Measurements from ENCODE around the gene TMC1. TPM values are rescaled to one million over a fixed set of nuclear protein-coding genes. Genes with fewer than 3 reads are reported as not detected.
A peak's percentile ranks its signal among the peaks of the same experiment; 100 is the strongest.
"Not testable (repeated sequence)": the region's sequence is repeated elsewhere in the genome, so short reads cannot be mapped to it uniquely, and the experiment has no call there.

Gene TMC1
- not detected for total RNA-seq

GRCh38 chr9:72521416-72521815 lies at the start of gene TMC1:
Gene TMC1, plus strand, starts transcription at chr9:72521608. Its CDS starts 127,041 bp downstream, at chr9:72648649.
- not testable (repeated sequence) for ATAC-seq; DNase-seq (ENCODE audit: low spot score in 2 of 2); H3K36me3 Mint-ChIP-seq; H3K9me3 Mint-ChIP-seq
- peak within 1 kb of the TSS in 1 of 2 donors; percentile 41 for H3K27ac Mint-ChIP-seq

GRCh38 chr9:72473474-72474261 lies 47.7 kb upstream of the TMC1 start:
- peak; percentile 76 to 82 for ATAC-seq
- H3K36me3 Mint-ChIP-seq, result peaks cover 0 to 12% of the 10 kb centered on the region in 2 donors
- peaks cover 0 to 10% of the 10 kb centered on the region in 2 donors for H3K9me3 Mint-ChIP-seq
- DNase-seq (ENCODE audit: low spot score in 2 of 2), result no peak
- peak overlapping the region; percentile 35 to 92 for H3K27ac Mint-ChIP-seq

DNA sequence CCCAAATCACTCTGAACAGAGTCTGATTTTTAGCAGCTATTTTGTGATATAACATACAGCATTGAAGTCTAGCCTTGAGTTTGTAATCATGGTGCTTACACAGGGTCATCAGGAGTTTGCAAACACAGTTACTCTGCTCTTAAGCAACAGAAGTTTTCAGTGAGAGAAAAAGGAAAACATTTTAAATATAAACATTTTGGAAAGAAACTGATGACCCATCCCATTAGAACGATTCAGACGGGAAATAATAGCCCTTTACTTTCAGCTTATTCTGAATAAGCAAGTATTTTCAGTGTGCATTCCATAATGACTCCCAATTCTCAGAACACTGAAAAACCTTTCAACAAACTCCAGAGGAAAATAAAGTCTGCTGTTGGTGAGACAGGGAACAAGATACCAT lies 46.7 kb upstream of the TMC1 start:
- Mint-ChIP-seq H3K9me3 (peaks cover 0 to 10% of the 10 kb centered on the region in 2 donors), H3K36me3 (peaks cover 0 to 12% of the 10 kb centered on the region in 2 donors), H3K27ac (no peak overlapping the region)
- no peak for DNase-seq (ENCODE audit: low spot score in 2 of 2)
- no peak for ATAC-seq

DNA sequence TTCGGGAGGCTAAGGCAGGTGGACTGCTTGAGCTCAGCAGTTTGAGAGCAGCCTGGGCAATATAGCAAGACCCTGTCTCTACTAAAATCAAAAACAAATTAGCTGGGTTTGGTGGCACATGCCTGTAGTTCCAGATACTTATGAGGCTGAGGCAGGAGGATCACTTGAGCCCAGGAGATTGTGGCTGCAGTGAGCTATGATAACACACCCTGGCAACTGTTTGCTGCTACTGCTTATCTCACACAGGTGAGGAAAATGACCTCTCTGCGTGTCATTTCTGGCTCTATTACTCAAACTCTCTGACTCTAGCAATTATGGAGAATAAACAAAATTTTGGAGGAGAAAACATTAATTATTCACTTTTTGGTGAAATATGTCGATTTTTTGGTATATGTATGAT lies 45.3 kb upstream of the TMC1 start:
- DNase-seq (ENCODE audit: low spot score in 2 of 2) (no peak), ATAC-seq (no peak)
- Mint-ChIP-seq H3K27ac (no peak overlapping the region), H3K36me3 (peaks cover 0 to 12% of the 10 kb centered on the region in 2 donors), H3K9me3 (peaks cover 0 to 10% of the 10 kb centered on the region in 2 donors)

GRCh38 chr9:72476617-72477437 lies 44.6 kb upstream of the TMC1 start:
- DNase-seq (ENCODE audit: low spot score in 2 of 2) (peak in 1 of 2 donors; percentile 39), ATAC-seq (peak; percentile 87 to 92)
- H3K9me3 Mint-ChIP-seq, result peaks cover 0 to 7% of the 10 kb centered on the region in 2 donors
- H3K27ac Mint-ChIP-seq, result no peak overlapping the region
- H3K36me3 Mint-ChIP-seq, result peaks cover 0 to 9% of the 10 kb centered on the region in 2 donors

- DNase-seq (ENCODE audit: low spot score in 2 of 2) (peak in 1 of 2 donors; percentile 12), ATAC-seq (peak; percentile 36 to 63)
- peaks cover 0 to 6% of the 10 kb centered on the region in 2 donors for H3K36me3 Mint-ChIP-seq
- peak overlapping the region; percentile 55 to 82 for H3K27ac Mint-ChIP-seq
- peaks cover 0 to 4% of the 10 kb centered on the region in 2 donors for H3K9me3 Mint-ChIP-seq
Measured at GRCh38 chr9:72477930-72478518, 43.4 kb upstream of the TMC1 start.

DNA sequence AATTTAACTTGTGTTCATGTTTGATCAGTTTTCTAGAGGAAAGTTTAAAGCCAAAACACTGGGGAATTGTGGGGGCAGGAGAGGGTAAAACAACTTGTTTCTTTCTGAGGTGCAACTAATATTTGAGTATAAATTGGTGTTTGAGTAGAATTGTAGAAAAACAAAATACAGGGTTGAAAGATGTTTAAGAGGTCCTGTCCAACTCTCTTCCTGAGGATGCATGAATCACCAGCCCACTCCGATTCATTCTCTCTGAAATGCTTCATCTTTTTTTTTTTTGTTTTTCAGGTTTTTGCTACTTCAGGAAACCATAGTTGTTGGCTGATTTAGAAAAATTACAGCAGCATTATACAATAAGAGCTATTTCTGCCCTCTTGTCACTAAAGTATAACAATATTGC lies 42.4 kb upstream of the TMC1 start:
- peak overlapping the region in 1 of 2 donors; percentile 55 for H3K27ac Mint-ChIP-seq
- peaks cover 0 to 6% of the 10 kb centered on the region in 2 donors for H3K36me3 Mint-ChIP-seq
- ATAC-seq, result no peak
- H3K9me3 Mint-ChIP-seq, result peaks cover 0 to 4% of the 10 kb centered on the region in 2 donors
- no peak for DNase-seq (ENCODE audit: low spot score in 2 of 2)

- H3K9me3 Mint-ChIP-seq; H3K36me3 Mint-ChIP-seq; DNase-seq (ENCODE audit: low spot score in 2 of 2); H3K27ac Mint-ChIP-seq; ATAC-seq: not testable (repeated sequence)
Measured at GRCh38 chr9:72480261-72480660, 41.1 kb upstream of the TMC1 start.

- Mint-ChIP-seq H3K36me3 (no peaks in the 10 kb centered on the region), H3K27ac (no peak overlapping the region), H3K9me3 (no peaks in the 10 kb centered on the region)
- ATAC-seq (no peak), DNase-seq (ENCODE audit: low spot score in 2 of 2) (no peak)
Measured at GRCh38 chr9:72480921-72481320, 40.5 kb upstream of the TMC1 start.

DNA sequence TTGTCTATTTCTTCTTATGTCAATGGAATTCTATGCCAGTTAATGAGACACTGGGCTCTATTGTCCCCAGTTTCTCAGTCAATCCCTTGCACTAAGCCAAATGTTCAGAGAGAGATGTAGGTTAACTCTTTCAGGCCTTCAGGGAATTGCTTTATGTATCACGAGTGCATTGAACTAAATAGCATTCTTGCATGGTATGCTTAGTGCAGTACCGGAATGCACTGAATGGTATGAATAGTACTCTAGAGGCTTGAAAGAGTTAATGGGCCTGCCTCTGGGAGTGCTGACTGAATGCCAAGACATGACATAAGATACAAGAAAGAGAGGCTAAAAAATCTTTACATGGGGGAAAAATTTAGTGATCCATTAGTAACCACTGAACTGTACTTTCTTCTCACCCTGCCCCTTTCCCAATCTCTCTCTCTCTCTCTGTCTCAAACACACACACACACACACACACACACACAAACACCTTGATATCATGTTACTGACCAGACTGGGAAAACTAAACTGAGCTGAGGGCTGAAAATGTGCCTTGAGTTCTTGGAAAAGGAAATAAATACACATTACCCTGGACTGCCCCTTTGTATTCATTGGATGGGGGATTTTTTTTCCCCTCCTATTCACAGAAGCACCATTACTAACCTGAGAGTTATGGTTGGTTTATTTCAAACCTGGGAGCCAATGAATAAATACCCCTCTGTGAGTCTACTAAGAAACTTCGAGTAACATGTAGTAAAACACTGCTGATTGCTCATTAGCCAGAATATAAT lies 35.4 kb upstream of the TMC1 start:
- no peak for ATAC-seq

GRCh38 chr9:72486594-72486955 lies 34.8 kb upstream of the TMC1 start:
- Mint-ChIP-seq H3K36me3 (no peaks in the 10 kb centered on the region), H3K9me3 (no peaks in the 10 kb centered on the region), H3K27ac (no peak overlapping the region)
- ATAC-seq (no peak), DNase-seq (ENCODE audit: low spot score in 2 of 2) (no peak)

More for the DNA sequence above, 35.4 kb upstream of the TMC1 start:
- Mint-ChIP-seq H3K9me3 (no peaks in the 10 kb centered on the region), H3K36me3 (no peaks in the 10 kb centered on the region), H3K27ac (no peak overlapping the region)
- no peak for DNase-seq (ENCODE audit: low spot score in 2 of 2)

GRCh38 chr9:72487665-72488064 lies 33.7 kb upstream of the TMC1 start:
- not testable (repeated sequence) for ATAC-seq; DNase-seq (ENCODE audit: low spot score in 2 of 2); H3K9me3 Mint-ChIP-seq; H3K27ac Mint-ChIP-seq; H3K36me3 Mint-ChIP-seq

DNA sequence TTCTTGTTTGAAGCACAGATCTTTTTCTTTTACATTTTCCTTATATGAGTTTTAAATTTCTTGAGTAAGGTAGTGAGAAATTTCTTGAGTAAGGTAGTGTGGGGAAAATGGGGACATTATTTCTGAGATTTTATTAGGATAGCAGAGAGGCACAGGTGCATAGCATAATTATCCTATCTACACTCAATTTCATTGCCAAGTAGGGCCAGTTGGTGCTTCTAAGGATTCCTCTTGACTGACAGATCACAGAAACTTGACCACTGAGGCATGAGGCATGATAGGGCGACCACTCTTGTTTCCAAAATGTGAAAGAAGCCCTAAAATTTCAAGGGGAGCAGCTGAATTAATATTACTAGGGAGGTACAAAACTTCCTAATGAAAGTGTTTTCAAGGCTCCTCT lies 31.4 kb upstream of the TMC1 start:
- H3K27ac Mint-ChIP-seq, result no peak overlapping the region
- DNase-seq (ENCODE audit: low spot score in 2 of 2) (no peak), ATAC-seq (no peak)
- no peaks in the 10 kb centered on the region for H3K9me3 Mint-ChIP-seq
- no peaks in the 10 kb centered on the region for H3K36me3 Mint-ChIP-seq

DNA sequence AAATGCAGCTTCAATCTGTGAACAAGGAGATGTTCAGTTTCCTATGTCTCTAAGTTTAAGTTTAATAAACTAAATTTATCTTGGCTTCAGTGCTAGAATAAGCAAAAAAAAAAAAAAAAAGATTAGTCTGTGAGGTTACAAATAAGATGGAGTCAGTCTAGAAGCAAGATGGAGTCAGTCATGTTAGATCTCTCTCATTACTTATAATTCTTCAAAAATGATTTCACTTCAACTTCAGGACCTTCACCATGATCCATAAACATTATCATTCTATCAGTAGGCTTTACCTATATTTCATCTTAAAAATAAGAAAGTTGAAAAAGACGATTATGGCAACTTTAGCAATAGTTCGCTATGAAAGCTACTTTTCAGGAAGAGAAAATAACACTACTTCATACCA lies 30.2 kb upstream of the TMC1 start:
- no peak overlapping the region for H3K27ac Mint-ChIP-seq
- ATAC-seq, result no peak

GRCh38 chr9:72494051-72494450 lies 27.4 kb upstream of the TMC1 start:
- H3K36me3 Mint-ChIP-seq, result no peaks in the 10 kb centered on the region
- no peaks in the 10 kb centered on the region for H3K9me3 Mint-ChIP-seq
- H3K27ac Mint-ChIP-seq, result no peak overlapping the region
- ATAC-seq (no peak), DNase-seq (ENCODE audit: low spot score in 2 of 2) (no peak)

More for the DNA sequence above, 30.2 kb upstream of the TMC1 start:
- DNase-seq (ENCODE audit: low spot score in 2 of 2), result no peak
- no peaks in the 10 kb centered on the region for H3K9me3 Mint-ChIP-seq
- H3K36me3 Mint-ChIP-seq, result no peaks in the 10 kb centered on the region

DNA sequence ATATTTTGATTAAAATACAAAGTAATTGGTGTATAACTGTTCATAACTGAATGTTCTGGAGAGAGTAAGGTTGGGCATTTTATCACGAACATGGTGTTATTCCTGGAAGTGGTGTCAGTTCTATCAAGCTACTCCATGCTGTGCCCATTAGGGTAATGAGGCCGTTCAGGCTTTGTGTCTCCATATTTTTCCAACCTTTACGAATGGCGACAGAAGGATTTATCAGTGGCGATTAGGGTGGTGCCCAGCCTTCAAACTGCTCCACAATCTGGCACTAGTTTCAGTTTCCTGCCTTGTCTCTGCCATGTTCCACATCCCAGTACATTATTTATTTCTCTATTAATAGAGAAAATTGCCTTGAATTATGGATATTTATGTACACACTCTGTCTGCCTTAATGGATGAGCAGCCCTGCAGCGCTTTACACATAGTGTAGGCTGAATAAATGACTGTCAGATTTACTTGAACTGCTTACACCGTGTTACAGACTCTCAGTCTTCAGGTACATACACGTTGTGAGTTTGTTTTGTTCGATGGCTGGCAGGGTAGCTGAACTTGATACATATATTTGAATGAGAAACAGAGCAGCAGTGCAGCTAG lies 23.9 kb upstream of the TMC1 start:
- ATAC-seq, result no peak
- Mint-ChIP-seq H3K9me3 (peaks cover 6 to 8% of the 10 kb centered on the region in 2 donors), H3K36me3 (no peaks in the 10 kb centered on the region), H3K27ac (no peak overlapping the region)
- DNase-seq (ENCODE audit: low spot score in 2 of 2), result no peak
